WTC11 (cell line): ENCODE data around the gene ZFAND6.

ENCODE experiments used
- AFF4 ChIP-seq: sonication (generic); formaldehyde crosslinking; IDR thresholded peaks from 2 replicates; pipeline ENCODE4 v1.8.1; 2023; ENCODE audit warnings: mild to moderate bottlenecking, missing genetic modification reagents, borderline replicate concordance
- ATF2 ChIP-seq: sonication (generic); formaldehyde crosslinking; IDR thresholded peaks from 2 replicates; pipeline ENCODE4 v1.8.1; 2022; ENCODE audit warnings: low read depth, missing genetic modification reagents, borderline replicate concordance
- CTCF ChIP-seq: fragments of 200-600 bp; IDR thresholded peaks from 2 replicates; pipeline ENCODE4 v1.8.0; 2022; ENCODE audit warnings: antibody characterized with exemption
- KAT7 ChIP-seq: sonication (generic); formaldehyde crosslinking; IDR thresholded peaks from 2 replicates; pipeline ENCODE4 v1.8.1; 2023; ENCODE audit warnings: missing genetic modification reagents, mild to moderate bottlenecking, borderline replicate concordance
- MXD4 ChIP-seq: fragments of 250-450 bp; sonication (Bioruptor Pico); IDR thresholded peaks from 2 replicates; pipeline ENCODE4 v1.8.0; 2021; ENCODE audit warnings: mild to moderate bottlenecking, moderate library complexity, borderline replicate concordance
- NFE2L1 ChIP-seq: sonication (generic); formaldehyde crosslinking; IDR thresholded peaks from 2 replicates; pipeline ENCODE4 v1.8.1; 2023; ENCODE audit warnings: missing genetic modification reagents
- NR1H2 ChIP-seq: sonication (generic); formaldehyde crosslinking; IDR thresholded peaks from 2 replicates; pipeline ENCODE4 v1.9.0; 2021; ENCODE audit warnings: mild to moderate bottlenecking, moderate library complexity, missing genetic modification reagents
- SP1 ChIP-seq: sonication (generic); formaldehyde crosslinking; conservative IDR thresholded peaks from 2 replicates; pipeline ENCODE4 v1.8.1; 2022; ENCODE audit warnings: missing genetic modification reagents
- TP53 ChIP-seq: sonication (generic); formaldehyde crosslinking; IDR thresholded peaks from 2 replicates; pipeline ENCODE4 v1.8.1; 2023; ENCODE audit warnings: mild to moderate bottlenecking, missing genetic modification reagents
- ZNF416 ChIP-seq: fragments of 250-450 bp; sonication (Bioruptor Pico); IDR thresholded peaks from 2 replicates; pipeline ENCODE4 v1.9.0; 2021; ENCODE audit warnings: mild to moderate bottlenecking, inconsistent platforms
- ZNF512 ChIP-seq: sonication (generic); formaldehyde crosslinking; IDR thresholded peaks from 2 replicates; pipeline ENCODE4 v1.8.1; 2022; ENCODE audit warnings: missing genetic modification reagents, borderline replicate concordance

GRCh38 chr15:80095511-80095910 is 36.0 kb downstream of the ZFAND6 start:
- TF ChIP-seq CTCF (no peak), ATF2 (no peak), TP53 (no peak), KAT7 (CRISPR knock-in tag) (no peak), MXD4 (no peak), ZNF512 (no peak), NR1H2 (no peak), NFE2L1 (no peak), ZNF416 (no peak), SP1 (CRISPR knock-in tag) (no peak), AFF4 (CRISPR knock-in tag) (no peak)
